Right lobe of liver (tissue), 6 donors: Measurements from ENCODE around the gene IFT27. TPM values are rescaled to one million over a fixed set of nuclear protein-coding genes. Genes with fewer than 3 reads are reported as not detected.
"Not testable (repeated sequence)": the region's sequence is repeated elsewhere in the genome, so short reads cannot be mapped to it uniquely, and the experiment has no call there.

Experiments
- ATAC-seq, 4 donors: fragments of 200-7000 bp; cut with Tn5 transposase; one replicate each; pipeline ENCODE4 v1.9.1; 2020; ENCODE audit warnings: mild to moderate bottlenecking in 4 of 4, moderate library complexity in 4 of 4
- DNase-seq, 3 donors: peaks; one replicate each; pipeline ENCODE4 v3.0.0-alpha.2; 2020
- H3K27ac ChIP-seq, 3 donors: fragments of 200-600 bp; one replicate each; pipeline ENCODE4 v1.8.0; 2022
- H3K27me3 ChIP-seq, 2 donors: fragments of 200-600 bp; one replicate each; pipeline ENCODE4 v1.8.0; 2022
- H3K36me3 ChIP-seq, 4 donors: fragments of 200-600 bp; sonication (generic) in 1 of 4; one replicate each; pipeline versions ENCODE4 v1.5.1 to v1.8.0; 2017 to 2022; ENCODE audit warnings: control low read depth in 1 of 4
- H3K4me1 ChIP-seq, 4 donors: fragments of 200-600 bp; sonication (generic) in 1 of 4; one replicate each; pipeline versions ENCODE4 v1.5.1 to v1.8.0; 2017 to 2022; ENCODE audit warnings: control low read depth in 1 of 4
- H3K4me3 ChIP-seq, 3 donors: fragments of 200-600 bp; one replicate each; pipeline ENCODE4 v1.8.0; 2022
- H3K9me3 ChIP-seq, 4 donors: fragments of 200-600 bp; sonication (generic) in 1 of 4; one replicate each; pipeline versions ENCODE4 v1.5.1 to v1.8.0; 2017 to 2022; ENCODE audit warnings: control low read depth in 1 of 4
- CTCF ChIP-seq, 4 donors: fragments of 200-600 bp in 3 of 4; fragments of 450-650 bp in 1 of 4; IDR thresholded peaks; one replicate each; pipeline versions ENCODE4 v1.5.1 to v1.8.0; 2016 to 2022; ENCODE audit warnings: antibody characterized with exemption in 4 of 4, mild to moderate bottlenecking in 2 of 4
- POLR2A ChIP-seq: fragments of 450-650 bp; IDR thresholded peaks from one replicate; pipeline ENCODE4 v1.6.1; 2017; ENCODE audit warnings: antibody characterized with exemption, mild to moderate bottlenecking
- WGBS: methylation state at CpG from one replicate; pipeline ENCODE4 v1.1.6; 2018; ENCODE audit warnings: low coverage, low lambda C conversion rate; ENCODE audit not compliant: insufficient coverage; ENCODE audit errors: missing lambda C conversion rate; 5-methylcytosine and 5-hydroxymethylcytosine counted together
- intact Hi-C, 2 donors: fragments of 100-400 bp; cut with DNase I; formaldehyde crosslinking; loops; one replicate each; pipeline versions ENCODE4 v1.11.2 to v1.14.1; 2022
- total RNA-seq, 6 experiments: library from RNA; depleted of rRNA in 2 of 6; stranded (reverse); fragments of >200 nt in 2 of 6; fragmentation: NEBNext Ultra II Directional in 3 of 6; extraction: Animal tissue kit (Norgen Biotek cat#: 25700) in 3 of 6; gene quantifications; one replicate each; pipeline versions ENCODE4 v1.1.0 to v1.2.4, GENCODE V29; 2016 to 2023
- donor health status: DM: no; HTN: yes; CAD: no.
- donor health status: DM: no; HTN: no; CAD: no.
- donor health status: DM: no; HTN: no; CAD: no.
- donor health status: DM: no; HTN: yes; CAD: no.
- donor health status: DM: no; HTN: yes; CAD: no.

IFT27 gene
- total RNA-seq, 6 experiments from 2014 or later = 10.3 to 17.4 (median 14.8) TPM

- H3K27me3 ChIP-seq = no peaks in the 10 kb centered on the region
Observed at GRCh38 chr22:36733271-36733670, 42.6 kb downstream of the IFT27 start.

GRCh38 chr22:36732609-36733008 lies 43.3 kb downstream of the IFT27 start:
- H3K4me1 ChIP-seq = no peaks in the 10 kb centered on the region
- H3K36me3 ChIP-seq = no peaks in the 10 kb centered on the region
- TF ChIP-seq CTCF (IDR thresholded peaks at IDR 0.05) = no peak
- TF ChIP-seq POLR2A = no peak
- H3K27me3 ChIP-seq = no peaks in the 10 kb centered on the region
- WGBS = 17% methylated on average over 1 of the region's 1 CpG
- intact Hi-C loops = no loop called here
- no peak overlapping the region for H3K27ac ChIP-seq
- H3K9me3 ChIP-seq = no peaks in the 10 kb centered on the region
- H3K4me3 ChIP-seq = no peak overlapping the region
- ATAC-seq = no peak
- peak in 1 of 3 donors; percentile 17 for DNase-seq

More at GRCh38 chr22:36733271-36733670, 42.6 kb downstream of the IFT27 start:
- Histone ChIP-seq H3K4me1 (no peaks in the 10 kb centered on the region), H3K4me3 (no peak overlapping the region), H3K27ac (no peak overlapping the region), H3K36me3 (no peaks in the 10 kb centered on the region), H3K9me3 (no peaks in the 10 kb centered on the region)
- intact Hi-C loops = no loop called here
- WGBS = 11% methylated on average over 1 of the region's 3 CpGs
- ATAC-seq (no peak), DNase-seq (peak in 1 of 3 donors; percentile 8)
- no peak for TF ChIP-seq CTCF (IDR thresholded peaks at IDR 0.05)
- no peak for TF ChIP-seq POLR2A

GRCh38 chr22:36731916-36732315 lies 44.0 kb downstream of the IFT27 start:
- no peak for TF ChIP-seq POLR2A
- no peak for TF ChIP-seq CTCF (IDR thresholded peaks at IDR 0.05)
- Histone ChIP-seq H3K27ac (no peak overlapping the region), H3K36me3 (no peaks in the 10 kb centered on the region), H3K9me3 (no peaks in the 10 kb centered on the region), H3K4me3 (no peak overlapping the region), H3K4me1 (no peaks in the 10 kb centered on the region), H3K27me3 (no peaks in the 10 kb centered on the region)
- DNase-seq (peak in 1 of 3 donors; percentile 38), ATAC-seq (no peak)
- WGBS = no CpG with 5 or more reads among the region's 5 CpGs
- intact Hi-C loops = no loop called here

GRCh38 chr22:36731321-36731720 lies 44.6 kb downstream of the IFT27 start:
- WGBS = 80% methylated on average over 6 of the region's 6 CpGs
- H3K36me3 ChIP-seq, H3K9me3 ChIP-seq, H3K4me1 ChIP-seq, H3K27me3 ChIP-seq, intact Hi-C loops, H3K27ac ChIP-seq, ATAC-seq, H3K4me3 ChIP-seq: not testable (repeated sequence)
- peak in 1 of 3 donors; percentile 24 for DNase-seq

GRCh38 chr22:36730176-36730858 lies 45.6 kb downstream of the IFT27 start:
- intact Hi-C loops = no loop called here
- no peak overlapping the region for H3K4me3 ChIP-seq
- H3K4me1 ChIP-seq = no peaks in the 10 kb centered on the region
- no peaks in the 10 kb centered on the region for H3K36me3 ChIP-seq
- no peak for ATAC-seq
- peak in 1 of 3 donors; percentile 29 for DNase-seq
- no peak overlapping the region for H3K27ac ChIP-seq
- WGBS = 63% methylated on average over 9 of the region's 19 CpGs
- no peaks in the 10 kb centered on the region for H3K27me3 ChIP-seq
- H3K9me3 ChIP-seq = no peaks in the 10 kb centered on the region
- no peak for TF ChIP-seq CTCF (IDR thresholded peaks at IDR 0.05)
- TF ChIP-seq POLR2A = no peak
